OCI-LY7 (cell line): ENCODE measurements around the gene SRBD1. TPM values are rescaled to one million over a fixed set of nuclear protein-coding genes. Genes with fewer than 3 reads are reported as not detected.

Experiments used
- BruUV-seq: library from RNA; stranded (reverse); fragments of 400-500 nt; replicated peaks from 2 replicates; lab custom pipeline; 2021; lab: Mats Ljungman, UMichigan
- CTCF ChIA-PET: fragments of 300-600 bp; sonication (Branson Sonifier 250); formaldehyde crosslinking; loops from one replicate; lab custom pipeline; 2022; ENCODE audit warnings: antibody characterized with exemption; ENCODE audit not compliant: unreplicated experiment; lab: Charles Lee
- POLR2A ChIA-PET: fragments of 300-600 bp; sonication (Branson Sonifier 250); formaldehyde crosslinking; loops from one replicate; lab custom pipeline; 2022; ENCODE audit warnings: antibody characterized with exemption; lab: Charles Lee
- DNase-seq: peaks from one replicate; pipeline ENCODE4 v3.0.0-alpha.2; 2015; ENCODE audit warnings: low spot score
- H2AFZ ChIP-seq: fragments of 200-600 bp; sonication (generic), shearing (Covaris generic); 2 replicates; pipeline ENCODE4 v1.6.1; 2014; ENCODE audit warnings: mild to moderate bottlenecking, antibody characterized with exemption, low read length, moderate library complexity
- H3K27ac ChIP-seq: fragments of 200-600 bp; sonication (generic); 2 replicates; pipeline ENCODE4 v1.5.1; 2014; ENCODE audit warnings: mixed run types, low read depth, mild to moderate bottlenecking, moderate library complexity, low read length, inconsistent platforms; ENCODE audit not compliant: poor library complexity, severe bottlenecking
- H3K36me3 ChIP-seq: fragments of 200-600 bp; sonication (generic); 2 replicates; pipeline ENCODE4 v1.6.1; 2014; ENCODE audit warnings: mild to moderate bottlenecking, antibody characterized with exemption, low read length, moderate library complexity, mixed read lengths; ENCODE audit not compliant: insufficient read depth
- H3K4me1 ChIP-seq: fragments of 200-600 bp; sonication (generic); 2 replicates; pipeline ENCODE4 v1.5.1; 2014; ENCODE audit warnings: mild to moderate bottlenecking, low read length; ENCODE audit not compliant: insufficient read depth, poor library complexity, severe bottlenecking
- H3K4me2 ChIP-seq: fragments of 200-600 bp; sonication (generic); 2 replicates; pipeline ENCODE4 v1.6.1; 2014; ENCODE audit warnings: mild to moderate bottlenecking, low read length
- H3K4me3 ChIP-seq: fragments of 200-600 bp; sonication (generic); 2 replicates; pipeline ENCODE4 v1.5.1; 2014; ENCODE audit warnings: mild to moderate bottlenecking, low read depth, low read length; ENCODE audit not compliant: poor library complexity, severe bottlenecking
- H3K79me2 ChIP-seq: fragments of 200-600 bp; sonication (generic); 2 replicates; pipeline ENCODE4 v1.6.1; 2016; ENCODE audit warnings: low read depth, mild to moderate bottlenecking, low read length, moderate library complexity, mixed read lengths; ENCODE audit not compliant: insufficient read depth
- H3K9me2 ChIP-seq: fragments of 200-600 bp; sonication (generic); 2 replicates; pipeline ENCODE4 v1.6.1; 2016; ENCODE audit warnings: mild to moderate bottlenecking, low read length, mixed read lengths; ENCODE audit not compliant: insufficient read depth
- H3K9me3 ChIP-seq: fragments of 200-600 bp; sonication (generic); 2 replicates; pipeline ENCODE4 v1.6.1; 2014; ENCODE audit warnings: mild to moderate bottlenecking, mixed run types, low read length, mixed read lengths
- H4K20me1 ChIP-seq: fragments of 200-600 bp; sonication (generic); 2 replicates; pipeline ENCODE4 v1.6.1; 2014; ENCODE audit warnings: mild to moderate bottlenecking, antibody characterized with exemption, low read length, moderate library complexity, mixed read lengths; ENCODE audit not compliant: insufficient read depth
- CTCF ChIP-seq: fragments of 200-600 bp; sonication (generic); conservative IDR thresholded peaks from 2 replicates; pipeline ENCODE4 v1.5.1; 2014; ENCODE audit warnings: mild to moderate bottlenecking, antibody characterized with exemption, low read length, moderate library complexity, mixed read lengths
- EZH2phosphoT487 ChIP-seq: fragments of 200-600 bp; sonication (generic); IDR thresholded peaks from 2 replicates; pipeline ENCODE4 v1.6.1; 2018; ENCODE audit warnings: low read depth, borderline replicate concordance, mild to moderate bottlenecking, mixed run types, antibody characterized with exemption, low read length, moderate library complexity, mixed read lengths
- intact Hi-C: fragments of 100-400 bp; cut with micrococcal nuclease; formaldehyde crosslinking; loops from one replicate; pipeline ENCODE4 v1.10.0; 2022; ENCODE audit not compliant: unreplicated experiment
- total RNA-seq, 2 experiments: library from RNA; depleted of rRNA in 1 of 2; stranded (reverse); fragments of >200 nt in 1 of 2; shearing (Covaris generic) in 1 of 2; gene quantifications; 2 replicates each; pipeline ENCODE4 v1.2.3, GENCODE V29; 2014 to 2022

SRBD1 gene
- total RNA-seq, 2 experiments from 2014 or later, result 13.9 to 16.0 TPM

- H3K79me2 ChIP-seq, result no peaks in the 10 kb centered on the region
- TF ChIP-seq EZH2phosphoT487 (no peak), CTCF (no peak)
- H3K36me3 ChIP-seq, result 0 out of 2 replicates have a peak, but pooled peaks cover 4% of the 10 kb centered on the region
- no peak overlapping the region for H3K4me3 ChIP-seq
- DNase-seq, result no peak
- H2AFZ ChIP-seq, result no peak overlapping the region
- no peak overlapping the region for H3K4me2 ChIP-seq
- CTCF ChIA-PET, result no interaction called here
- no peaks in the 10 kb centered on the region for H3K9me2 ChIP-seq
- POLR2A ChIA-PET, result no interaction called here
- BruUV-seq, result no TSS peak
- H3K27ac ChIP-seq, result no peak overlapping the region
- intact Hi-C loops, result no loop called here
- no peaks in the 10 kb centered on the region for H4K20me1 ChIP-seq
- peaks cover 9% of the 10 kb centered on the region for H3K4me1 ChIP-seq
- H3K9me3 ChIP-seq, result peaks cover 10% of the 10 kb centered on the region; the same call in 1 of the 2 replicates
These were observed 228.3 kb downstream of the SRBD1 start for GRCh38 chr2:45382744-45383143.

- intact Hi-C loops, result no loop called here
- no TSS peak for BruUV-seq
- H3K4me2 ChIP-seq, result no peak overlapping the region
- H3K36me3 ChIP-seq, result no peaks in the 10 kb centered on the region
- H2AFZ ChIP-seq, result peak overlapping the region; percentile 39; the same call in 1 of the 2 replicates
- H3K27ac ChIP-seq, result no peak overlapping the region
- TF ChIP-seq CTCF (no peak), EZH2phosphoT487 (no peak)
- no peaks in the 10 kb centered on the region for H4K20me1 ChIP-seq
- peaks cover 13% of the 10 kb centered on the region; the same call in 1 of the 2 replicates for H3K9me3 ChIP-seq
- POLR2A ChIA-PET, result interaction anchor here (0.5 to 1.0 kb wide), 2 partner anchors 9 to 205 kb away, joined by 4 to 5 read pairs; no protein-coding TSS in a partner anchor
- CTCF ChIA-PET, result interaction anchor here (0.6 kb wide), 1 partner anchor 981 kb away, joined by 4 read pairs; no protein-coding TSS in a partner anchor
- peaks cover 9% of the 10 kb centered on the region for H3K4me1 ChIP-seq
- H3K9me2 ChIP-seq, result no peaks in the 10 kb centered on the region
- no peaks in the 10 kb centered on the region for H3K79me2 ChIP-seq
- H3K4me3 ChIP-seq, result no peak overlapping the region
- no peak for DNase-seq
These were observed 230.8 kb downstream of the SRBD1 start for GRCh38 chr2:45380131-45380836.
